ENCODE data around the gene PDE4B.

Gene PDE4B

GRCh38 chr1:66254785-66255184 lies 462.1 kb downstream of the PDE4B start:
- DNase-seq (ENCODE audit: low read depth in 1 of 2, low spot score in 1 of 2), result no peak

DNA sequence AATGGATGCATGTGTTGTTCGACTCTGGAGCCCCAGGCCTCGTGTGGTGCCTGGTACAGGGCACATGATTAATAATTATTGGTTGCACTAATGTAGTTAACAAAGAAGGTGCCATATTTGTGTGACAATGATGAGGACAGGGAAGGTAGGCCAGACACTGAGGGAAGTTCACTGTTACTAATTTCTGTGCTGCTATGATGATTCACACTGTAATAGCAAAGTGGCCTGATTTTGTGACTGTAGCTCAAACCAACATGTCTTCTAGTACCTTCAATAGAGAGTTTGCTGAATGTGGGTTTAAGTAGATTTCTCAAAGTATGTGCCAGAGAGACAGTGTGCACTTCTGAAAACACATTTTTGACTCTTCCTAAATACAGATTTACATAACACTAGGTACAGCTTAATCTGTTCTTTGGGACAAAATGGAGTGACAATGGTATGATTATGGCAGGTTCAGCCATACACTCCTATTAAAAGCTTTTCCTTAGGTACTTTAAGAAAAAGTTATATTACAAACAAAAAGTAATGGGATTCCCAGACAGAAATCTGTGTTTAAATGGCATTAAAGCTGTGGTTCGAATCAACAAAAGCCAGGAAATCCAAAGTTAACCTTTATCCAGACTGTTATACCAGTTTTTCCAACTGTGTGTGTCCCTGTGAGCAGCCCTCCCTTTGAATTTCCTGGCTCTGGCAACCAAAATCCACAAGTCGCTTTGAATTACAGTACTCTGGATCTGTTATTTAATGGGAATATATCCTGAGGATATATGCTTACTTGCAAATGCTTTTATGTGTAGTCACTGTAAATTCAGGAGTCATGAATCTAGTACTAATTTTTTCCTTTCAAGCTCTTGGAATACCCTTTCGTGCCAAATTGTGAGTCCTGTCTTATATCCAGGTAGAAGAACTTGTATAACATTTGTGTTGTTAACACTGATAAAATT lies 464.2 kb downstream of the PDE4B start:
- no peak for DNase-seq (ENCODE audit: low read depth in 1 of 2, low spot score in 1 of 2)

DNA sequence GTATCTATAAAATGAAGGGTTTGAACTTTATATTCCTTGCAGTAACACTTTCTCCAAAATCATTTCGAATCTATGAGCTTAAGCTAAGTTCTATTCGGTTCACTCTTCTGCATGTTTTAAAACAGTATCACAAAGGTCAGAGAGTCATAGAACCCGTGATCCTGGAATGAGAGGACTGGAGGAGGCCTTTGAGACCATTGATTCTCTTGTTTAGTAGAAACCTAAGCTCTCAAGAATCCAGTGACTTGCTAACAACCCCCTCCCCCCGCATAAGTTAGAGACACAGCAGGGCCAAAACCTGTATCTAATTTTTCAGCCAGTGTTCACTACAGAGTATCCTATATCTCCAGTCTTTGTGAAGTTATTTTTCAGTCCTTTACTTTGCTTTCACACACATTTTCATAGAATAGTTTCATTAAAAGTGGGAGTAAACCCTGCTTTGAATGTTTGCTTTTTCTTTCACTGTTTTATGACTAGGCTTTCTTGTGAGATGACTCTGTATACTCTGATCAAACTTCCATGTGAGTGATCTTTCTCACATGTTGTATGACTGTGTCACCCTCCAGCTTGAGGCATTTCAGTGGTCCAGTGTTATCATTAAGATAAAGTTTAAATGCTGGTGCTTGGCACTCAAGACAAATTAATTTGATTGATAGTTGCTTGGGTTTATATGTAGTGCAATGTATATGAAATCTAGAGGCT lies 465.9 kb downstream of the PDE4B start:
- no peak for DNase-seq (ENCODE audit: low read depth in 1 of 2, low spot score in 1 of 2)

DNA sequence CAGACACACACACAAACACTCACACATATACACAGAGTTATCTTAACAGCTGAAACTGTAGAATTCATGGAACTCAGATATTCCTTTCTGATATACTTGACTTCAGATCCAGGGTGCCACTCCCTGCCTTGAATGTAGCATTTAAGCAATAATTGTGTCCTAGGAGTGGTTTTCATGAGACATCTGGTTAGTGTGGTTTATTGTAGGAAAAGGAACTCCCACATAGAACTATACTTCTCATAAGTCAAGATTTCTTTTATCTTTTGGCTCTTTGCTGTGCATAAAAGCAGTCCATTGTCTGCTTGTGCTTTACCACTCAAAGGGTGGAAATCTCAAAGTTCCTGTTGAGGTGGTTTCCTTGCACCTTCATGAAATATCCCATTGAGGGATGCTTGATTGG lies 468.7 kb downstream of the PDE4B start:
- no peak for DNase-seq (ENCODE audit: low read depth in 1 of 2, low spot score in 1 of 2)

GRCh38 chr1:66262208-66262963 lies 469.7 kb downstream of the PDE4B start:
- no peak for DNase-seq (ENCODE audit: low read depth in 1 of 2, low spot score in 1 of 2)

- DNase-seq (ENCODE audit: low read depth in 1 of 2, low spot score in 1 of 2), result no peak
These were observed 472.6 kb downstream of the PDE4B start for GRCh38 chr1:66265268-66265667.

- no peak for DNase-seq (ENCODE audit: low read depth in 1 of 2, low spot score in 1 of 2)
These were observed 473.1 kb downstream of the PDE4B start for GRCh38 chr1:66265796-66266195.

DNA sequence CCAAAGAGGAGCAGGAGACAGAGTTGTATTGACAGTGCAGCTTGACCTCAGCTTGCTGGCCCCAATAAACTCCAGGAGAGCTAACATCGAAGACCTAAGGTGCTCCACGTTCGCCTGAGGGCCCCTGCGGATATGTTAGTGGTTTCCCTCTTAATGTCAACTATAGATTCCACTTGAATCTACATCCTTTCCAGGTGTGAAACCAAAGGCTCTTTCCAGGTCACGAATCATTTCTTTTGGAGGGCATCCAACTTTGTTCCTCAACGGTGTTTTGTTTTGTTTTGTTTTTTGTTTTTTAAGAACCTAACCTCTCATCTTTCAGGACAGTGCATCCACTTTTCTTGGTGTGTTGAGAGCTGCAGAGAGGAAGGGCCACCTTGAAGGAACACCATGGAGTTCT lies 473.7 kb downstream of the PDE4B start:
- DNase-seq (ENCODE audit: low read depth in 1 of 2, low spot score in 1 of 2), result no peak

DNA sequence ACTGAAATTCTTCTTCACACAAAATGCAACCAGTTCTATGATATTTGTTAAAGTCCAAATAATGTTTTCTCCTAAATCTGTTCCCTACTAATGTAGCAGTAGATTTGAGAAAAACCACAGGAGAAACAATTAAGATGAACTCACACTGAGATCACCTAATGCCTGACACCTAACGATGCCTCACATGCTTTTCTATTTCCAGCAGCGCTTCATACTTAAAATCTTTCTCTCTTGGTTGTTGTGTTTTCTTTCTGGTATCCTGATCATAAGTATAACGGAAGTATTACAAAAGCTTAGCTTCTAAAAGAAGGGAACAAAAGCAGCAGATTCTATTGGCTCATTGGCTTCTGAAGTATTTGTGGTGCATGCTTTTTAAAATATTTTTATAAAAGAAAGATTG lies 474.1 kb downstream of the PDE4B start:
- DNase-seq (ENCODE audit: low read depth in 1 of 2, low spot score in 1 of 2), result no peak

DNA sequence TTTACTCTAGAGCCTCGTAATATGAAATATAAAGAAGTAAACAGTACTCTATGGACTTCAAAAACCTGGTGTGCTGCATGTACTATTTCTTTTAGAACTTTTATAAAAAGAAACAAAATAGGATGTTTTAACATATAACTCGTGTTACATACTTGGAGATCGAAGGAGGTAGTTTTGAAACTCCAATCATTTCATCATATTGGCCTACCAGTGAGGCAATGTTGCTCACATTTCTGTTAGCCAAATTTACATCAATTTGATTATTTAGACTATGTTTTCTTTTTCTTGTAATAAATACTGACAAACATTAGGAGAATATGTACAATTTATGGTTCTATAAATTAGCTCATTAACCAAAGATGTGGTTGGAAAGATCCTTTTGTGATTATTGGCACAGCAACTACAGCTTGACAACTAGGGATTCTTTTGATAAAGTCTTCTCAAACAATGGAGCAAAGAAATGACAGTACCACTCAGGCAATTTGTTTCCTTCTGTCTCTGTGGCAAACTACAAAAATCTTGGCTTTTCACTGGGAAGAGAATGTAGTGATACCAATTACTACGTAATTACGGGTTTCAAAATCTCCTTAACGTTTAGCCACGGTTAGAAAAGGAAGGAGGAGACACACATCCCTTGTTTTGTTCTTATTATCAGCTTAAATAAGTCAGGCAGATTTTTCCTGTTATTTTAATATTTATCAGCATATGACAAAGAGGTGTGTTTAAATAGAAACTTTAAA lies 474.7 kb downstream of the PDE4B start:
- DNase-seq (ENCODE audit: low read depth in 1 of 2, low spot score in 1 of 2), result no peak

GRCh38 chr1:66269222-66269621 lies 476.5 kb downstream of the PDE4B start:
- DNase-seq (ENCODE audit: low read depth in 1 of 2, low spot score in 1 of 2), result no peak

GRCh38 chr1:66270119-66270812 lies 477.6 kb downstream of the PDE4B start:
- DNase-seq (ENCODE audit: low read depth in 1 of 2, low spot score in 1 of 2), result no peak

GRCh38 chr1:66271216-66271903 lies 478.7 kb downstream of the PDE4B start:
- DNase-seq (ENCODE audit: low read depth in 1 of 2, low spot score in 1 of 2), result no peak

GRCh38 chr1:66271904-66272254 lies 479.2 kb downstream of the PDE4B start:
- DNase-seq (ENCODE audit: low read depth in 1 of 2, low spot score in 1 of 2), result no peak

DNA sequence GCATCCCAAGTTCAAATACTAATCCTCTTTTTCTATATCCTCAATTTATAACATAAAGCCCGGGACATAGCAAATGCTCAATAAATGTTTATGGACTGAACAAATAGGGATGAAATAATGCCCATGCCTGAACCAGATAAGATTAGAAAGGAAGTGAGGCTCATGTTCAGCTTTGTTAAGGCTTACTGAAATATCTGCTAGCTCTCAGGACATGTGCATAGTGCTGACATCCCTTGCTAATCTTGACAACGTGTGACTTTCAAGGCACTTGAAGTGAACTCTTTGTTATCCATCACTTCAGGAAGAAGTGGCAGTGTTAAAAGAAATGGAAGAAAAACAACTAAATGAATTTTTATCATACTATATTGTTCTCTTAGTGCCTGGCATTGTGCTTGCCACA lies 481.0 kb downstream of the PDE4B start:
- DNase-seq (ENCODE audit: low read depth in 1 of 2, low spot score in 1 of 2), result no peak

DNA sequence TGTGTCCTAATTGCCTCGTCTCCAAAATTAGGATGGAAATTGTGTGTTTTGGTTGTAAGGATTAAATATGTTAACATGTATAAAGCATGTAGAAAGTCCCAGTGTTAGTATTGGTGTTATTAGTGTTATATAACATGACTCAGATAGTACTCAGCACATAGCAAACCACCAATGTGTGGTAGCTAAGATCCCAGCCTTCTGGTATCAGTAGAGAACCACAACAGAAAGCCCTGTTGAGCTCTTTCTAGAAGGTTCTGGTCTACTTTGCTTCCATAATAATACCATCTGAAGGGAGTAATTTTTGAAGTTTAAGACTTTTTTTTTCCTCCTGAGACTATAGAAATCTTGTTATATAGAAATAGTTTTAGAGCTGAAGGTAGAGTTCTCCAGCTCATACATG lies 481.9 kb downstream of the PDE4B start:
- DNase-seq (ENCODE audit: low read depth in 1 of 2, low spot score in 1 of 2), result no peak

- DNase-seq (ENCODE audit: low read depth in 1 of 2, low spot score in 1 of 2), result no peak
These were observed 482.4 kb downstream of the PDE4B start for GRCh38 chr1:66275083-66275482.

DNA sequence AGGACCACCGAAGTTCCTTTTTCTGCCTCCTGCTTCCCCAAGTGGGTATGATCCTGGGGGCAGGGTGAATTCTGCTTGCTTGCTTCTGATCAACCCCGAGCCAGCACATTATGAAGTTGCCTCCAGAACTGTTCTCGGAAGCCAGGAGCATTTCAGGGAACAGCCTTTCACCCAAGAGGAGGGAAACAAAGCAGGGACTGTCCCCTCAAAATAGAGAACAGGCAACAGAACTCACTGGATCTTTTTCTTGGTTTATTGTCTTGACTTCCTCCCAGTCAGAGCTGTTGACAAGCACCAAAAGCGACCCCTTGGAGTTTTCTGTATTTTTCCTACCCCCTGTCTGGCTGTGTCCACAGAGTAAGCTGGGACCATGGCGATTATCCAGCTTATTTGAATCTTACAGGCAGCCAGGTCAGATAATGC lies 482.9 kb downstream of the PDE4B start:
- DNase-seq (ENCODE audit: low read depth in 1 of 2, low spot score in 1 of 2), result no peak

- DNase-seq (ENCODE audit: low read depth in 1 of 2, low spot score in 1 of 2), result no peak
These were observed 483.5 kb downstream of the PDE4B start for GRCh38 chr1:66276218-66276617.
